Right lobe of liver (tissue), 4 donors: ENCODE measurements around the gene HAP1.

Experiments used
- POLR2A ChIP-seq: fragments of 450-650 bp; IDR thresholded peaks from one replicate; pipeline ENCODE4 v1.6.1; 2017; ENCODE audit warnings: antibody characterized with exemption, mild to moderate bottlenecking
- TF ChIP-seq, protein P1 (sequence below), 4 donors: fragments of 200-600 bp in 3 of 4; fragments of 450-650 bp in 1 of 4; IDR thresholded peaks; one replicate each; pipeline versions ENCODE4 v1.5.1 to v1.8.0; 2016 to 2022; ENCODE audit warnings: antibody characterized with exemption in 4 of 4, mild to moderate bottlenecking in 2 of 4
- donor health status: DM: no; HTN: no; CAD: no.
- donor health status: DM: no; HTN: no; CAD: no.
- donor health status: DM: no; HTN: yes; CAD: no.

DNA sequence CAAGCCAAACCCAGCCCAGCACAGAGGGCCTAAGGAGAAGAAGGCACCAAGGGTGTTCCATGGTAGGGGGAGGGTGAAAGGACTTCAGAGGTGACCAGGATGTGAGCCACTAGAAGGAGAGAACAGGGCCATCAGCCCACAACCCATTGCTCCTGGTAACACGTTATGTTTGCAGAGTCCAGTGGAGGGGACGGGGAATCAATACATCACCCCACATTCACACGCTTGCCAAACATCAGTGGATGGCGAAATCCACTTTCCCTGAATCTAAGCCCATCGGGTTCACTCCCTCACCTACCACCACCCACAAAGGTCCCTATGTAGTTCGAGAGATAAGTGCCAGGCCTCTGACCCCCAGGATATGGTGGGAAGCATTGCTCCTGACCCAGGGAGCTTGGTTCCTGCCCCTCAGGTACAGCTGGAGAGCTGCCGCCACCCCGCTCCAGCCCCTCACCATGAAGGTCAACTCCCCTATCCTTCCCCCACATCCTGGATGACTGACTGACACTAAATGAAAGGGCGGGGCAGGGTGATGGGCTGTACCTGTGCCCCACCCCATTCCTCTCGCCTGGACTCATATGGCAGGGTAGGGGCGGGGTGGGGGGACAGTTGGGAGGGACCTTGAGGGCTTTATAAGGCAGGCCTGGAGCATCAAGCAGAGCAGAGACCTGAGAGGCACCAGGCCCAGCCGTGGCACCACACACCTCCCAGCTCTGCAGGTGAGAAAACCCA lies 22.6 kb downstream of the HAP1 start, which contains the start of gene GAST:
- TF ChIP-seq, protein P1, sequence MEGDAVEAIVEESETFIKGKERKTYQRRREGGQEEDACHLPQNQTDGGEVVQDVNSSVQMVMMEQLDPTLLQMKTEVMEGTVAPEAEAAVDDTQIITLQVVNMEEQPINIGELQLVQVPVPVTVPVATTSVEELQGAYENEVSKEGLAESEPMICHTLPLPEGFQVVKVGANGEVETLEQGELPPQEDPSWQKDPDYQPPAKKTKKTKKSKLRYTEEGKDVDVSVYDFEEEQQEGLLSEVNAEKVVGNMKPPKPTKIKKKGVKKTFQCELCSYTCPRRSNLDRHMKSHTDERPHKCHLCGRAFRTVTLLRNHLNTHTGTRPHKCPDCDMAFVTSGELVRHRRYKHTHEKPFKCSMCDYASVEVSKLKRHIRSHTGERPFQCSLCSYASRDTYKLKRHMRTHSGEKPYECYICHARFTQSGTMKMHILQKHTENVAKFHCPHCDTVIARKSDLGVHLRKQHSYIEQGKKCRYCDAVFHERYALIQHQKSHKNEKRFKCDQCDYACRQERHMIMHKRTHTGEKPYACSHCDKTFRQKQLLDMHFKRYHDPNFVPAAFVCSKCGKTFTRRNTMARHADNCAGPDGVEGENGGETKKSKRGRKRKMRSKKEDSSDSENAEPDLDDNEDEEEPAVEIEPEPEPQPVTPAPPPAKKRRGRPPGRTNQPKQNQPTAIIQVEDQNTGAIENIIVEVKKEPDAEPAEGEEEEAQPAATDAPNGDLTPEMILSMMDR (IDR thresholded peaks at IDR 0.05): no peak
- TF ChIP-seq POLR2A: no peak
